Measurements from ENCODE around the gene PLEKHH1.

PLEKHH1 gene

DNA sequence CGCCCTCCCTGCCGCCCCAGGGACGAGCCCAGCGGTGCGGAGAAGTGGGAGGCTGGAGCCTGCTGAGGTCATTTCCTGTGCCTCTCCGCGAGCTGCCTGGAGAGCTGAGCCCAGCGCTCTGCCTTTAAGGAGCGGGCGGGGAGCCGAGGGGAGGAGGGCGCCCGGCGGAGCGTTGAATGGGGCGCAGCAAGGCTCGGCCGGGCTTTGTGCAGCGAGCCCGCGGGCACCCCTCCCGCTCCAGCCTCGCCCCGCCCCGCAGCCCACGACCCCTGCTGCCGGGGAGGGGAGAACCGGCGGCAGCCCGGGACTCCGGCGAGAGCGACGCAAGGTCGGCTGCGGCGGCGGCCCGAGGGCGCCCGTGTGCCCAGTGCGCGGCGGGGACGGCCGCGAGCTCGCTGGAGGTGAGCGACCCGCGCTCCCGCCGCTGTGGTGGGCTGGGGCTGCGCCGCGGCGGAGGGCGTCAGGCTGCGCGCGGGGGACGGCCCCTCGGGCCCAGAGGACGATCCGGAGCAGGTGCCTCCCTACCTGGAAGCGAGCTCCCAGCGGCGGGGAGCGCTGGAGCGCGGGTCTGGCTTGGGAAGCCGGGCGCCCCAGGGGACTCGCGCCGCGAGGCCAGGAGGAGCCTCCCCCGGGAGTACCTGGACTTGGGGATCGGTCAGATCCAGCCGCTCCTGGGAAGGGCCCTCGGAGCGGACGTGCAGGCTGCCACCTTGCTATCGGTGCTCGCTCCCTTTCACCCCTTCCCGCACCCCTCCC is at the start of gene PLEKHH1:
Gene PLEKHH1 (plus strand): TSS at position 293 of the 756 bp plus-strand sequence. CDS start 8,578 bp downstream, outside the sequence.
- FAIRE-seq: no peak

- no peak for FAIRE-seq
Observed at GRCh38 chr14:67483579-67484285, 49.4 kb upstream of the PLEKHH1 start.

GRCh38 chr14:67485501-67486095 is 47.5 kb upstream of the PLEKHH1 start:
- no peak for FAIRE-seq

GRCh38 chr14:67486890-67487289 is 46.2 kb upstream of the PLEKHH1 start:
- FAIRE-seq: no peak

DNA sequence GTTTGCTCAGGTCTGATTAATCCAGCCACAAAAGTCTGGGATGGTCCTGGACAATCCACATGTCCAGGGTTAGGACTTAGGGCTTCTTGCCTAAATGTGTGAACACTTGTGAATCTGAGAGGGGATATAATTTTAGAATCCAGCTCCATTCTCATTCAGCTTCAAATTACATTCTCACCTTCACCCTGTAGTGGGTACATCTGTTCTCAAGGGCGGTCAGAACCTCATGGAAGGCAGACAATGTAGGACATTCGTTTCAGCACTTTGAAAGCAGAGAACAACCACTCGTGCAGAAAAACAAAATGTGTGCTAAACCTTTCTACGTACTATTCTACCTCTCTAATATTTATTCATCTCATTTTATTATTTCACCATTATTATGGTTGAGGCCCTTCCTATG is 45.8 kb upstream of the PLEKHH1 start:
- no peak for FAIRE-seq

DNA sequence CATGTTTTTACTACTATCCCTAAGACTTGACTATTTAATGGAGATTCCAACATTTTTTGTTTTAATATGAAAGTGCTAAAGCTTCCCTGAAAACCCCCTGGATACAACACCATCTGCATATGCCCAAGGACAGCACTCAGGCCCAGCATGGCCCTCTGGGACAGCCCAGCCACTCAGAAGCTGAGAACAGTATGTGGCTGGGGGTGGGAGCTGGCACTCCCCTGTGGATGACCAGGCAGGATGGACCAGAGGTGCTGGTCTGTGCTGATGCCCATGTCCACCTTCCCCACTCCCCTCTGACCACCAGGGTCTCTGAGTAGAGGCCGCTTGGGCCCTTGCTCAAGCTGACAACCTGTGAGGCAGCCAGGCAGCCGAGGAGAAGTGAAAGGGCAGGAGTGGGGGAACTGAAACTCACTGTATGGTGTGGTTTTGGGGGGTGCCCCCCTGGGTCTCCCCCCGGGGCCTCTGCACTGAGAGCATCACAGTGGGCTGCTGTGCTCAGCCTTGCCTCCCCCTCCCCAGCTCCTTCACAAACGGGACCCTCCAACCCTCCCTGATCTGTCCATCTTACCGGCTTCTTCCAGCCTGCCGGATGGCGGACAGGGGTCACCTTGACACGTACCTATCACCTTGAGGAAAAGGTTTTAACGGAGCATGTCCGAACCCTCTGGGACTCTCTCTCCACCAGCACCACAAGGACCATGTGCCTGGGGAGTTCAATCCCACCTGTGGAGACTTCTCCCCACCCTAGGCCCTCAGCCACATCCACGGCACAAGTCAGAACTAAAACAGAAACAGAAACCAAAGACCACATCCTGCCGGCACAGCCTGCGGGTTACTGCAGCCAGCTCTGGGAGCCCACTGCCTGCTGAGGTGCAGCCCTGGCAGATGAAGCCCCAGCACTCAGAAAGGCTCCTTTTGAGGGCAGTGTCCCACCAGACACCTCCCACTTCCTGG is 44.9 kb upstream of the PLEKHH1 start, which contains the start of gene TMEM229B:
Gene TMEM229B (minus strand): TSS at position 785 of the 957 bp plus-strand sequence. CDS start 14,798 bp downstream, outside the sequence.
- no peak for FAIRE-seq

- FAIRE-seq: no peak
Observed at GRCh38 chr14:67490196-67490595, 42.9 kb upstream of the PLEKHH1 start.

DNA sequence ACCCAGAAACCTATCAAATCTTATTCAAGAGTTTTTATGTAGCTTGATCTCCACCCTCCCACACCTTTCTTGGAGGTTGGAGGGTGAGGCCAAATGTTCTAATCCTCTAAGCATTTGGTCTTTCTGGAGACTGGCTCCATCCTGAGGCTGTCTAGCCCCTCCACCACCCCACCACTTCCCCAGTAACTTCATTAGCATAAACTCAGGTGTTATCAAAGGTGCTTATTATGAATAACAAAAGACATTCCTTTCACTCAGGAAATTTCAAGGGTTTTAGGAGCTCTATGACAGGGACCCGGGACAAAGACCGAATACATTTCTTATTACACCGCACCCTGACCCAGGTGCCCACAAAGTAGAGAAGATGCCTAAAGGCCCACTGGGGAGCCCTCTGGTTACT is 41.8 kb upstream of the PLEKHH1 start:
- FAIRE-seq: no peak

- FAIRE-seq: no peak
Observed at GRCh38 chr14:67491741-67492507, 41.2 kb upstream of the PLEKHH1 start.

GRCh38 chr14:67492538-67492937 is 40.6 kb upstream of the PLEKHH1 start:
- no peak for FAIRE-seq

- no peak for FAIRE-seq
Observed at GRCh38 chr14:67493092-67493717, 39.9 kb upstream of the PLEKHH1 start.

DNA sequence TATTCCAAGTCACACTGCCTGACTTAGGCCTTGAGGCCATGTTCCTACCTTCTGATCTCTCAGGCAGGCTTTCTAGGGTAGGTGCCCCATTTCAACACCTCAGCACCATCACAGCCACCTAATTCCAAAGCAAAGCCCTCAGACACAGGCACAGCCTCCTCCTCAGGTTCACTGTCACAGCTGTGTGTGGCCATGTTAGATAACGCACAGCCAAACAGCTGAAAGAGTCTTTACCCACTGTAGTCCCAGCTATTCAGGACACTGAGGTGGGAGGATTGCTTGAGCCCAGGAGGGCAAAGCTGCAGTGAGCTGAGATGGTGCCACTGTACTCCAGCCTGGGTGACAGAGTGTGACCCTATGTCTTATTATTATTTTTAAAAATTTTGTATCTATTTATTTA is 37.3 kb upstream of the PLEKHH1 start:
- no peak for FAIRE-seq

DNA sequence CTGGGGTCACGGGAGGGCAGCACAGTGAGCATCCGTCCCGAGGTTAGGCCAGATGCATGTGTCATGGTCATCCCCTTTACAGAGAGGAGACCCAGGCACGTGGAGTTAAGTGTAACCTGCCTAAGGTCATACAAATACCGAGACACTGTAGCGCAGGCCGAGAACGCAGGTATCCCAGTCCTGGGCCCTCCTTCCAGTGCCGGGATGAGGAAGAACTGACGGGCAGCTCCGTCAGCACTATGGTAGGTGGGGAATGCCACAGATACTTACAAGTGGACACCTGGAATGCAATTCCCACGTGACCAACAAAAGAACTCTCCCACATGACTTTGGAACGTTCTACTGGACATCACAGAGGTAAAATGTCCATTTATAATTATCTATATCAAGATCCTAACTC is 35.9 kb upstream of the PLEKHH1 start:
- FAIRE-seq: no peak

DNA sequence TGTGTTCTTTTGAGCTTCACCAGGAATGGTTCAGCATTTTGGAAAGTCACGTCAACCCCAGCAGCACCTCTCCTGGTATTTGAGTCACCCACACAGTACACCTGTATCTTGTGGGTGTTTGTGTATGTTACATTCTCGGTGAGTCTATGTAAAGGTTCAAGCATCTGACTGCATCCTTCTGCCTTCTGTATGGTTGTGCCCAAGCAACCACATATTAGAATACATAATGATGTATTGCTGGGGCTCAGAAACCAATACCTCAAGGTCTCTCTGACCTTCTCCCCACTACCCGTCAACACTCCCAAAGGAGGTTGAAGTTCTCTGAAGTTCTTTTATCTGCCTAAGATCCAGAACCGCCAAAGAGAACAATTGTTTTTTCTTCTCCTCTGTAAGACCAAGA is 35.4 kb upstream of the PLEKHH1 start:
- FAIRE-seq: no peak

DNA sequence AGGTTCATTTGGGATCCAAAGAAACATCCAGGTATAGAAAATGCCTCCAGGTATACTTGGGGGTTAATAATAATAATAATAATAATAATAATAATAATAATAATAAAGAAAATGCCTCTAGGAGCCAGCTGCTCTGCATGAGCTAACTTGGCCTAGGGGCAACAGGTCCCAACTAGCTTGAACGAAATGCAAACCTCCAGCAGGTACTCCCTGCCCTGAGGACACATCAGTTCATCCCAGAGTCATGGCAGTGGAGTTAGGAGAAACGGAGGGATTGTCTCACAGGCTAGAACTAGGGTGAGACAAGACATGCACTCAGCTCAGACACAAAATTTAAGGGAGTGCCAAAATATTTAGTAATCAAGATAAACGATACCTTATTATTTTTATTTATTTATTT is 32.1 kb upstream of the PLEKHH1 start:
- no peak for FAIRE-seq

- FAIRE-seq: no peak
Observed at GRCh38 chr14:67501670-67502069, 31.4 kb upstream of the PLEKHH1 start.

- FAIRE-seq: no peak
Observed at GRCh38 chr14:67502867-67503266, 30.2 kb upstream of the PLEKHH1 start.

- FAIRE-seq: no peak
Observed at GRCh38 chr14:67503331-67503730, 29.8 kb upstream of the PLEKHH1 start.

DNA sequence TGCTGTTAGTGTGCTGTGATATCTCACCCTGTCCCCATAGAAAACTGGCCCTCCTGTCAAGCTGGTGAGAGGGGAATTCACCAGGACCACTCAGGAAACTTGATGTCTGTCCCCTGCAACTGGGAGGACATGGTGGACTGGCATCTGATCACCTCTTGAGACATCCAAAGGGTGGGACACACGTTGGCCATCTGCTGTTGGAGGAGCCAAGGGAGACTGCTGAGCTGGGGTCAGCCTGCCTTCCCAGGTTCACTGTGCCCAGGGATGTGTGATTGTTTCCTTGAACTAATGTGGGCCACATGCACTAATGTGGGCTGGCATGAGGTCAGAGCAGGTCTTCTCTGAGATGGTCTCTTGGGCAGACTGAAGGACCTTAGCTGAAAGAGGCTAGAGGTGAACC is 27.8 kb upstream of the PLEKHH1 start:
- FAIRE-seq: no peak

GRCh38 chr14:67508956-67509355 is 24.1 kb upstream of the PLEKHH1 start:
- FAIRE-seq: no peak

DNA sequence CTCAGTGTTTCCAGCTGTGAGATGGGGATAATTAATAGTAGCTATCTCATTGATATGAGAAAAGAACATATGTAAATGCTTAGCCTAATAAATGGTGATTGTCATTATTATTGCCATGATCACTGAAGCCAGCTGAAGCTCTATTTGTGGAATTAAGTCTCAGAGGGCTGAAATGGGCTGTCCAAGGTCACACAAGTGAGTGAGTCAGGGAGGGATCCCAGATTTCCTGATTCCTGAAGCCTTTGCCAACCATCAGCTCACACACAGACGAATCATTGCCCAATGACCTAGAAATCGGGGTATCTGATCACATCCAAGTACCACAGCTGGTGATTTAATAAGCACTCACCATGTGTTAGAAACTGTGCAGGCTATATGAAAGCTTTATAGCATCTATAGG is 23.0 kb upstream of the PLEKHH1 start:
- no peak for FAIRE-seq

Data from A204.1 (cell line).